ENCODE measurements around the gene PIN4.
"Not testable (repeated sequence)": the region's sequence is repeated elsewhere in the genome, so short reads cannot be mapped to it uniquely, and the experiment has no call there.

Gene PIN4

GRCh38 chrX:72202792-72203401 lies 21.3 kb downstream of the PIN4 start:
- DNase-seq, result no peak

- no peak for DNase-seq
These were observed 21.9 kb downstream of the PIN4 start for GRCh38 chrX:72203421-72203820.

- DNase-seq, result no peak
These were observed 24.1 kb downstream of the PIN4 start for GRCh38 chrX:72205706-72206105.

- no peak for DNase-seq
These were observed 25.8 kb downstream of the PIN4 start for GRCh38 chrX:72207366-72207765.

- no peak for DNase-seq
These were observed 26.7 kb downstream of the PIN4 start for GRCh38 chrX:72208126-72208800.

- DNase-seq, result no peak
These were observed 35.4 kb downstream of the PIN4 start for GRCh38 chrX:72216973-72217372.

DNA sequence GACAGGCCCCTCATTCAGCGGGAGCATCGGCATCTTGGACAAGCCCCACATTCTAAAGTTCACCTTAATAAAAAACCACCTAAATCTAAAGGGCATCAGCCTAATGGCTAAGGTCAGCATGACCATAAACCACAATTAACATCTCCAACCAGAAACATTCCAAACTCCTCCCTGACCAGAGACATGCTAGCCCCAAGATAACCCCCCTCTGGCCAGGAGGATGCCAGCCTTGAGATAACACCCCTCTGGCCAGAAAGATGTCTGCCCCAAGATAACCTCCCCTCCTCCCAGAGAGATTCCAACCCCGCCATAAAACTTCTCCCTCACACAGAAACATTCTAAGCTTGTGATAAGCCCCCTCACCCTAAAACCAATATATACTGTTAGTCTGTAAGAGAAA lies 38.8 kb downstream of the PIN4 start:
- not testable (repeated sequence) for DNase-seq

GRCh38 chrX:72230290-72230689 lies 48.7 kb downstream of the PIN4 start:
- DNase-seq, result no peak

GRCh38 chrX:72236841-72237240 lies 55.3 kb downstream of the PIN4 start:
- DNase-seq, result no peak

DNA sequence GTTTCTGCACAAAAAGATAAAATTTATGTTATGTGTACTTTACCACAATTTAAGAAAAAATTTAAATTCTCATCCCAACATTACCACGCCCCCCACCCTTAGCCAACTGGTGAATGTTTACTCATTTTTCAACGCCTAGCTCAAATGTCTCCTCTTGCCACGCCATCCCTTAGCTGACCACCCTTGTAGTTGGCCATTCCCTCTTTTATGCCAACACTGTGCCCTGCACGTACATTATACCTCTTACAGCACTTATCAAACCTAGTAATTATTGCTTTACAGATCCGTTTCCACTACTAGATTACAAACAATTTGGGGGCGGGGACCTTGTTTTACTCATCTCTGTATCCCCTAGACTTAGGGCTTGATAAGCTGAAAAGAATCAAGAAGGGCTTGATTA lies 56.6 kb downstream of the PIN4 start:
- DNase-seq, result no peak

DNA sequence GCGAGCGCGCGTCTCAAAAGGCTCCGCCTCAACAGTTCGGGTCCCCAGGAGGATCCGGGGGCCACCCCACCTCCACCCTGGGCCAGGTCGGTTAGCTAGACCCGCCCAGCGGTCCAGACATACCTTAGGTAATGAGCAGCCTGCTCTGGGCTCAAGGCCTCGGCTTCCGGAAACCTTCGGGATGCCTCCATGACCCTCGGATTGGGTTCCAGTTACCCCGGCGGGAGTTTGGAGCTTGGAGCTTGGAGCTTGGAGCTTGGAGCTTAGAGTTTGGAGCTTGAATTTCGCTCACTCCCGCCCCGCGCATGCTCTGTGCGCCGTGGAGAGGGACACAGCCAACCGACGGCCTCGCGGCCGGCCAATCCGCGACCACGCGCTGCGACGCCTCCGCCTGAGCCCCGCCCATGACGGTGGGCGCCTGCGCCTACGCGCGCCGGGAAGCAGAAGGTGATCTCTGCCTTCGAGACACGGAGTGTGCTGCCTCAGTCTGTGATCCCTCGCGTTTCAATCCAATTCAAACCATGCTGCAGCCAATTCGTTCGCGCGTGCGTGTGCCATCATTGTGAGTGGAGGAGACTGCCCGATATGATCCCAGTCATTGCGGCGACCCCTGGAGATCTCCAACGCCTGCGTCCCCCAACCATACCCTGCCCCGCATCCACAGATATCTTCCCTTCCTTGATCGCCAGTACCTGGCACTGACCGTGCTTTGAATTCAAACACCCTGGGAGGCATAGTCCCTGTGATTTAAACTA lies 57.3 kb downstream of the PIN4 start, which contains the start of gene ERCC6L:
TSS of gene ERCC6L (minus strand) at position 307 of the 755 bp plus-strand sequence. CDS start at position 191, 116 bp downstream.
- DNase-seq, result peak; percentile 89

- DNase-seq, result no peak
These were observed 59.4 kb downstream of the PIN4 start for GRCh38 chrX:72240976-72241375.

- no peak for DNase-seq
These were observed 61.9 kb downstream of the PIN4 start for GRCh38 chrX:72243472-72243871.

GRCh38 chrX:72245461-72246089 lies 64.0 kb downstream of the PIN4 start:
- peak; percentile 43 for DNase-seq

DNA sequence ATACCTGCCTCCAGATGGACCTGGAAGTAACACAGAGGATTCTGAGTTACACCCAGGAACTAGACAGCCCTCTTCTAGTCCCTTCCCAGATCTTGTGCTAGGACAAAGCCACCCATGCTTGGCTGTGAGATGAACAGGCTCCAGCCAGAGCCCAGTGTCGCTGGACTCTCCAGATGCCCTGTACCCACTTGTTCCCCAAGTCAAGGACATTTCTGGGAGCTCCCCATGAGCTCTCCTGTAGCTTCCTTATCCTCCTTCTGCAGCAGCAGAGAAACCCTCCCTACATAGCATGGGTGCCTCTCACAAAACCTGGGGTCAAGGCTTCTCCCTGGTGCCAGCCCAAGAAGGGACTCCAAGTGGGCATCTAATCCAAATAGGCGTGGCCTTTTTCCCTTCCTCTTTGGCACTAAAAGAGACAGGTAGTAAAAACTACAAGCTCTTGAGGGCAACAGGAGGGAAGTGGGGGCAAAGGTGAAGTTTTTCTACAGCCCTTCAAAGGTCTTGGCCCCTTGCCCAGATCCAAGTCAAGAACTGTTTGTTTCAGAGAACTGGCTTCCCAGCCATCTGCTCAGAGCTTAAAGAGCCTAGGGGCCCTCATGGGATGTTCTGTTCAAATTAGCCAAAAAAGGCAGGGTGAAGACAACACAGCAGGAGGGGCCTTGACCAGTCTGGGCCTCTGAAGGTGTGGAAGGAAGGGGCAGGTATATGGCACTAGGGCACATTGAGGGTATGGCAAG lies 65.8 kb downstream of the PIN4 start:
- DNase-seq, result no peak
